GM19238 (cell line): ENCODE measurements around the gene KCTD16.

Experiments used
- DNase-seq: peaks from one replicate; pipeline ENCODE4 v3.0.0; 2011; ENCODE audit warnings: low spot score; ENCODE audit not compliant: insufficient read length

KCTD16 gene

GRCh38 chr5:144284931-144285502, 114.3 kb downstream of the KCTD16 start:
- DNase-seq = no peak

- DNase-seq = no peak
Measured at GRCh38 chr5:144289277-144289676, 118.6 kb downstream of the KCTD16 start.

GRCh38 chr5:144292029-144292428, 121.4 kb downstream of the KCTD16 start:
- DNase-seq = no peak

- DNase-seq = no peak
Measured at GRCh38 chr5:144295284-144295683, 124.6 kb downstream of the KCTD16 start.

- no peak for DNase-seq
Measured at GRCh38 chr5:144297081-144297480, 126.4 kb downstream of the KCTD16 start.

- no peak for DNase-seq
Measured at GRCh38 chr5:144298658-144299057, 128.0 kb downstream of the KCTD16 start.

- no peak for DNase-seq
Measured at GRCh38 chr5:144304688-144305087, 134.0 kb downstream of the KCTD16 start.

- no peak for DNase-seq
Measured at GRCh38 chr5:144307736-144308135, 137.1 kb downstream of the KCTD16 start.

GRCh38 chr5:144308174-144308573, 137.5 kb downstream of the KCTD16 start:
- no peak for DNase-seq

GRCh38 chr5:144308906-144309670, 138.4 kb downstream of the KCTD16 start:
- DNase-seq = no peak

GRCh38 chr5:144310621-144311020, 139.9 kb downstream of the KCTD16 start:
- DNase-seq = no peak

GRCh38 chr5:144313147-144313726, 142.6 kb downstream of the KCTD16 start:
- no peak for DNase-seq

GRCh38 chr5:144315026-144315425, 144.4 kb downstream of the KCTD16 start:
- no peak for DNase-seq

- DNase-seq = no peak
Measured at GRCh38 chr5:144315994-144316634, 145.4 kb downstream of the KCTD16 start.

- DNase-seq = no peak
Measured at GRCh38 chr5:144318011-144318410, 147.3 kb downstream of the KCTD16 start.

GRCh38 chr5:144318460-144318859, 147.8 kb downstream of the KCTD16 start:
- no peak for DNase-seq

- DNase-seq = no peak
Measured at GRCh38 chr5:144323181-144323580, 152.5 kb downstream of the KCTD16 start.

GRCh38 chr5:144325532-144325931, 154.9 kb downstream of the KCTD16 start:
- DNase-seq = no peak

- no peak for DNase-seq
Measured at GRCh38 chr5:144328494-144328893, 157.8 kb downstream of the KCTD16 start.

- no peak for DNase-seq
Measured at GRCh38 chr5:144328980-144329379, 158.3 kb downstream of the KCTD16 start.

GRCh38 chr5:144329681-144330080, 159.0 kb downstream of the KCTD16 start:
- DNase-seq = no peak

- DNase-seq = no peak
Measured at GRCh38 chr5:144331361-144331760, 160.7 kb downstream of the KCTD16 start.
